Smooth muscle cell (in vitro differentiated cells): ENCODE measurements around the gene OCA2. TPM values are rescaled to one million over a fixed set of nuclear protein-coding genes. Genes with fewer than 3 reads are reported as not detected.

Experiments used
- DNase-seq: peaks from one replicate; lab custom pipeline; 2025; ENCODE audit not compliant: unreplicated experiment; lab: John Stamatoyannopoulos, UW
- H2AFZ ChIP-seq: fragments of 200-600 bp; sonication (generic); 2 replicates; pipeline ENCODE4 v1.6.0; 2016; ENCODE audit warnings: antibody characterized with exemption, low read depth, mild to moderate bottlenecking
- H3F3A ChIP-seq: fragments of 200-600 bp; sonication (generic); 2 replicates; pipeline ENCODE4 v1.6.0; 2017; ENCODE audit warnings: antibody characterized with exemption, low read depth
- H3K27ac ChIP-seq: fragments of 200-600 bp; sonication (generic); 2 replicates; pipeline ENCODE4 v1.5.1; 2016; ENCODE audit warnings: low read depth, mild to moderate bottlenecking
- H3K27me3 ChIP-seq: fragments of 200-600 bp; sonication (generic); 2 replicates; pipeline ENCODE4 v1.6.1; 2016; ENCODE audit warnings: low read depth, mild to moderate bottlenecking
- H3K36me3 ChIP-seq: fragments of 200-600 bp; sonication (generic); 2 replicates; pipeline ENCODE4 v1.5.1; 2016; ENCODE audit warnings: low read depth
- H3K4me1 ChIP-seq: fragments of 200-600 bp; sonication (generic); 2 replicates; pipeline ENCODE4 v1.5.1; 2016; ENCODE audit warnings: low read depth
- H3K4me2 ChIP-seq: fragments of 200-600 bp; sonication (generic); 2 replicates; pipeline ENCODE4 v1.6.0; 2016; ENCODE audit warnings: mild to moderate bottlenecking
- H3K4me3 ChIP-seq: fragments of 200-600 bp; sonication (generic); 2 replicates; pipeline ENCODE4 v1.5.1; 2016; ENCODE audit warnings: mild to moderate bottlenecking
- H3K79me2 ChIP-seq: fragments of 200-600 bp; sonication (generic); 2 replicates; pipeline ENCODE4 v1.6.0; 2016; ENCODE audit warnings: low read depth, mild to moderate bottlenecking
- H3K9ac ChIP-seq: fragments of 200-600 bp; sonication (generic); 2 replicates; pipeline ENCODE4 v1.6.0; 2016; ENCODE audit warnings: low read depth
- H3K9me3 ChIP-seq: fragments of 200-600 bp; sonication (generic); replicated peaks from 2 replicates; pipeline ENCODE4 v1.5.1; 2016; ENCODE audit warnings: low read depth
- H4K20me1 ChIP-seq: fragments of 200-600 bp; sonication (generic); 2 replicates; pipeline ENCODE4 v1.6.0; 2016; ENCODE audit warnings: low read depth
- CTCF ChIP-seq: fragments of 200-600 bp; sonication (generic); IDR thresholded peaks from 2 replicates; pipeline ENCODE4 v1.5.1; 2017; ENCODE audit warnings: borderline replicate concordance, mild to moderate bottlenecking, antibody characterized with exemption; ENCODE audit not compliant: insufficient read depth, poor library complexity, severe bottlenecking
- WGBS: methylation state at CpG from one replicate; pipeline ENCODE4 v1.1.7; 2016; ENCODE audit warnings: low lambda C conversion rate; 5-methylcytosine and 5-hydroxymethylcytosine counted together
- polyA plus RNA-seq: library from polyadenylated mRNA; unstranded; fragments of >200 nt; fragmentation: Nextera tagmentation; extraction: Ambion mirVana; gene quantifications from 2 replicates; pipeline ENCODE4 v1.2.1, GENCODE V29; 2016
- total RNA-seq: library from RNA; depleted of rRNA; stranded (reverse); fragments of >200 nt; gene quantifications from 2 replicates; pipeline ENCODE4 v1.2.3, GENCODE V29; 2014

OCA2 gene
- total and polyA plus RNA-seq, 2 experiments from 2014 or later, result 0.16 TPM; not detected in 1

- H3K9ac ChIP-seq, result no peak overlapping the region
- no peaks in the 10 kb centered on the region for H3K9me3 ChIP-seq
- TF ChIP-seq CTCF, result no peak
- no peak overlapping the region for H2AFZ ChIP-seq
- no peaks in the 10 kb centered on the region for H3F3A ChIP-seq
- H4K20me1 ChIP-seq, result no peaks in the 10 kb centered on the region
- H3K27me3 ChIP-seq, result no peaks in the 10 kb centered on the region
- WGBS, result 97% methylated on average over 25 of the region's 26 CpGs
- H3K36me3 ChIP-seq, result no peaks in the 10 kb centered on the region
- no peak overlapping the region for H3K27ac ChIP-seq
- no peak overlapping the region for H3K4me2 ChIP-seq
- no peaks in the 10 kb centered on the region for H3K79me2 ChIP-seq
- no peak overlapping the region for H3K4me3 ChIP-seq
- no peak for DNase-seq
- no peaks in the 10 kb centered on the region for H3K4me1 ChIP-seq
Observed at GRCh38 chr15:27770769-27771554, 328.2 kb downstream of the OCA2 start.

GRCh38 chr15:27770086-27770607 lies 329.0 kb downstream of the OCA2 start:
- no peaks in the 10 kb centered on the region for H3K36me3 ChIP-seq
- no peak overlapping the region for H3K9ac ChIP-seq
- H3K27ac ChIP-seq, result no peak overlapping the region
- no peak overlapping the region for H3K4me2 ChIP-seq
- H3K4me1 ChIP-seq, result no peaks in the 10 kb centered on the region
- H3K4me3 ChIP-seq, result no peak overlapping the region
- no peaks in the 10 kb centered on the region for H4K20me1 ChIP-seq
- H3F3A ChIP-seq, result no peaks in the 10 kb centered on the region
- H3K79me2 ChIP-seq, result no peaks in the 10 kb centered on the region
- 98% methylated on average over 38 of the region's 48 CpGs for WGBS
- no peaks in the 10 kb centered on the region for H3K27me3 ChIP-seq
- DNase-seq, result no peak
- no peak overlapping the region for H2AFZ ChIP-seq
- no peak for TF ChIP-seq CTCF
- no peaks in the 10 kb centered on the region for H3K9me3 ChIP-seq

- H3K4me2 ChIP-seq, result no peak overlapping the region
Observed at GRCh38 chr15:27769652-27770051, 329.5 kb downstream of the OCA2 start.

More at GRCh38 chr15:27769652-27770051, 329.5 kb downstream of the OCA2 start:
- H3K9ac ChIP-seq, result no peak overlapping the region
- no peak for TF ChIP-seq CTCF
- WGBS, result over 99% methylated on average over 13 of the region's 13 CpGs
- H3K79me2 ChIP-seq, result no peaks in the 10 kb centered on the region
- no peaks in the 10 kb centered on the region for H3K36me3 ChIP-seq
- no peaks in the 10 kb centered on the region for H4K20me1 ChIP-seq
- no peaks in the 10 kb centered on the region for H3K4me1 ChIP-seq
- no peak overlapping the region for H3K27ac ChIP-seq
- no peak overlapping the region for H3K4me3 ChIP-seq
- no peaks in the 10 kb centered on the region for H3F3A ChIP-seq
- H2AFZ ChIP-seq, result no peak overlapping the region
- H3K27me3 ChIP-seq, result no peaks in the 10 kb centered on the region
- H3K9me3 ChIP-seq, result no peaks in the 10 kb centered on the region
- no peak for DNase-seq
